ENCODE results near the gene DLGAP3.

Gene DLGAP3

GRCh38 chr1:34866762-34867109, 62.7 kb downstream of the DLGAP3 start:
- no peaks in the 10 kb centered on the region for H3K79me2 ChIP-seq (ENCODE audit: insufficient read depth, low read depth)
- peak overlapping the region; percentile 63 for H3K4me3 ChIP-seq (IDR thresholded peaks at IDR 0.05; ENCODE audit: insufficient read depth, low read depth, low read length)
- no peaks in the 10 kb centered on the region for H3K36me3 ChIP-seq (ENCODE audit: insufficient read depth)
- 0 out of 2 replicates have a peak overlapping the region, but pooled peaks have one; percentile 83 for H3K27ac ChIP-seq
- no peaks in the 10 kb centered on the region for H4K20me1 ChIP-seq (ENCODE audit: insufficient read depth)
- H2AFZ ChIP-seq (ENCODE audit: low read depth), result peak overlapping the region; percentile 94
- no peak for TF ChIP-seq CTCF (conservative IDR thresholded peaks at IDR 0.05; ENCODE audit: low read depth, low read length)
- H3K4me2 ChIP-seq, result peak overlapping the region; percentile 66; the same call in 1 of the 2 replicates
- peaks cover 3% of the 10 kb centered on the region for H3K4me1 ChIP-seq (ENCODE audit: low read depth, poor library complexity, severe bottlenecking)
- H3K9ac ChIP-seq, result peak overlapping the region; percentile 95; the same call in 1 of the 2 replicates
- no peaks in the 10 kb centered on the region for H3K27me3 ChIP-seq (ENCODE audit: insufficient read depth, low read depth)

DNA sequence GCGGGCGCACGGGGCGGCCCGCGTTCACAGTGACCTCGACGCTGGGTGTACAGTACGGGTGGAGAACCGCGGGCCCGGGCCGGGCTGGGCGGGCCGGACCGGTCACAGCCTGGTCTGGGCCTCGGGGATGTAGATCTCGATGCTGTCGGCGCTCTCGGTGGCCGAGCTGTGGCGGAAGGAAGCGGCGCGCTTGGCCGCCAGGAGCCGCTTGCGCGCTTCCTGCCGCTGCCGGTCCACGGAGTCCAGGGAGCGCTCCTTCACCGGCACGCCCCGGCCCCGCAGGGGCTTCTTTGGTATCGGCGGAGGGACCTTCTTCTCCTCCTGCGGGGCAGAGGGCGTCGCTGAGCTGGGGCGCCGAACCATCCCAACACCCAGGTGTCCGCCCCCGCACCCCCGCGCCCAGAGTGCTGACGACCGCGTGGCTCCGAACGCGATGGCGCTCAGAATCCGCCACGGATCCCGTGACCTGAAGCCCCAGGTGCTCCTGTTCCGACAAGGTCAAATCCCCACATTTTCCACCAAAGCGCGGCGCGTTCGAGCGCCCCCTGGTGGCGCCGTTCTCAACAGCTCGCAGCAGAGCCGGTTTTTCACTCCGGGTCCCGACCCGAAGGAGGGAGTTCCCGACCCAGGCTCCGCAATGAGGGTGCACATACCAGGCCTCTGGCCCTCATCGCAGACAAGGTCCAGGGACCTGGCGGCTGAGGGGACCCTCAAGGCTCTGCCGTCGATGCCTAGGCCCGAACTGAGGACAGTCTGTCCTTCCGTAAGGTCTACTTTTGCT, 63.3 kb downstream of the DLGAP3 start:
- Histone ChIP-seq H3K9ac (peak overlapping the region; percentile 95), H3K36me3 (ENCODE audit: insufficient read depth) (no peaks in the 10 kb centered on the region), H4K20me1 (ENCODE audit: insufficient read depth) (no peaks in the 10 kb centered on the region), H3K27ac (peak overlapping the region; percentile 83), H2AFZ (ENCODE audit: low read depth) (peak overlapping the region; percentile 94), H3K79me2 (ENCODE audit: insufficient read depth, low read depth) (no peaks in the 10 kb centered on the region), H3K4me2 (peak overlapping the region; percentile 66), H3K4me1 (ENCODE audit: low read depth, poor library complexity, severe bottlenecking) (peaks cover 3% of the 10 kb centered on the region), H3K27me3 (ENCODE audit: insufficient read depth, low read depth) (no peaks in the 10 kb centered on the region), H3K4me3 (IDR thresholded peaks at IDR 0.05; ENCODE audit: insufficient read depth, low read depth, low read length) (peak overlapping the region; percentile 63)
- TF ChIP-seq CTCF (conservative IDR thresholded peaks at IDR 0.05; ENCODE audit: low read depth, low read length), result peak; percentile 89

DNA sequence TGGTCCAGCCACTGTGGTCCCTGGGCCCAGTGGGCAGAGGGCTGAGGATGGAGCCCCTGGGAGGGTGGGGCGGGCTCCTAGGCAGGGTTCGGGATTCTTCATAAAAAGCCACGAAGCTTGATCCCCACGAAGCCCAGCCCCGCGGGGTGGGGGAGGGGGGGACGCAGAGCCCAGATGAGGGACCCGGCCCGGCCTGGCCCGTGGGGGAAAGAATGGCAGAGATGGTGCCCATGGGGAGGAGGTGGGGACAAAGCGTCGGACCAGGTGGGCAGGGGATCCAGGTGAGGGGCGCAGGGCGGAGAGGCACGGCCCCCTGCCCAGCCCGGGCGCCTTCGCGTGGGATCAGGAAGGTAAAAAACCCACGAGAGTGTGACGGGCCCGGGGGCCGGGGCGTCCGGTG, 63.9 kb downstream of the DLGAP3 start:
- peak overlapping the region; percentile 94 for H2AFZ ChIP-seq (ENCODE audit: low read depth)
- H3K9ac ChIP-seq, result peak overlapping the region; percentile 95
- H3K4me1 ChIP-seq (ENCODE audit: low read depth, poor library complexity, severe bottlenecking), result peaks cover 3% of the 10 kb centered on the region
- H3K27ac ChIP-seq, result peak overlapping the region; percentile 83
- H3K27me3 ChIP-seq (ENCODE audit: insufficient read depth, low read depth), result no peaks in the 10 kb centered on the region
- peak overlapping the region; percentile 63 for H3K4me3 ChIP-seq (IDR thresholded peaks at IDR 0.05; ENCODE audit: insufficient read depth, low read depth, low read length)
- peak overlapping the region; percentile 66 for H3K4me2 ChIP-seq
- H3K36me3 ChIP-seq (ENCODE audit: insufficient read depth), result no peaks in the 10 kb centered on the region
- TF ChIP-seq CTCF (conservative IDR thresholded peaks at IDR 0.05; ENCODE audit: low read depth, low read length), result no peak
- no peaks in the 10 kb centered on the region for H3K79me2 ChIP-seq (ENCODE audit: insufficient read depth, low read depth)
- no peaks in the 10 kb centered on the region for H4K20me1 ChIP-seq (ENCODE audit: insufficient read depth)

DNA sequence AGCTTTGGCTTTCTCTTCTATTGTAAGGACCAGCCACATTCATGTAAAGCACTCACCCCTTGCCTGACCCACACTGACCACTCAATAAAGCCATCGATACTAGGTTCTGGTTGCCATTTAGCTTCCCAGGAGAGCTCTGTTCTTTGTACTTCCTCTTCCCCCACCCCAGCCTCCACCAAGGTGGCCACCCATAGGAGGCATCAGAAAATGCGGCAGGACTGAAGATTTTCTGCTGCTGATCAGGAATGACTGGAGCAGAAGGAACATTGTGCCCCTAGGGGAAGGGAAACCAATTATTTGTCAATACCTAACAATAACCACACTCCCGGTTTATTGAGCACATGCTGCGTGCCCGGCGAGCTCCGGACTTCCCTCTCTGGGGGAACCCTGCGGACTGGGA, 64.7 kb downstream of the DLGAP3 start:
- H3K4me1 ChIP-seq (ENCODE audit: low read depth, poor library complexity, severe bottlenecking), result peaks cover 10% of the 10 kb centered on the region

More for the DNA sequence above, 64.7 kb downstream of the DLGAP3 start:
- TF ChIP-seq CTCF (conservative IDR thresholded peaks at IDR 0.05; ENCODE audit: low read depth, low read length), result no peak
- no peaks in the 10 kb centered on the region for H3K36me3 ChIP-seq (ENCODE audit: insufficient read depth)
- no peak overlapping the region for H2AFZ ChIP-seq (ENCODE audit: low read depth)
- H4K20me1 ChIP-seq (ENCODE audit: insufficient read depth), result no peaks in the 10 kb centered on the region
- no peak overlapping the region for H3K27ac ChIP-seq
- H3K4me3 ChIP-seq (IDR thresholded peaks at IDR 0.05; ENCODE audit: insufficient read depth, low read depth, low read length), result no peak overlapping the region
- H3K4me2 ChIP-seq, result no peak overlapping the region
- no peaks in the 10 kb centered on the region for H3K27me3 ChIP-seq (ENCODE audit: insufficient read depth, low read depth)
- H3K9ac ChIP-seq, result no peak overlapping the region
- no peaks in the 10 kb centered on the region for H3K79me2 ChIP-seq (ENCODE audit: insufficient read depth, low read depth)
